ENCODE data around the gene CEP128.

GRCh38 chr14:80762641-80763228 is 178.8 kb downstream of the CEP128 start:
- TF ChIP-seq CTCF (conservative IDR thresholded peaks at IDR 0.05; ENCODE audit: low read depth, low read length) = no peak
- TF ChIP-seq EZH2 (IDR thresholded peaks at IDR 0.05; ENCODE audit: borderline replicate concordance, low read depth, low read length, poor library complexity, severe bottlenecking) = no peak

Measured in A673 (cell line).